Stomach (tissue), 4 donors: ENCODE measurements around the gene FIGLA.

Experiments used
- CTCF ChIP-seq, 7 experiments: fragments of 450-650 bp in 4 of 7; fragments of 200-600 bp in 3 of 7; sonication (generic) in 3 of 7; IDR thresholded peaks; one replicate each; pipeline ENCODE4 v1.5.1; 2016 to 2019; ENCODE audit warnings: antibody characterized with exemption in 7 of 7, control low read depth in 2 of 7, mild to moderate bottlenecking in 1 of 7
- EP300 ChIP-seq: sonication (generic); formaldehyde crosslinking; IDR thresholded peaks from one replicate; pipeline ENCODE4 v1.6.1; 2017; ENCODE audit warnings: antibody characterized with exemption
- POLR2A ChIP-seq, 4 donors: fragments of 450-650 bp; IDR thresholded peaks; one replicate each; pipeline ENCODE4 v1.6.1; 2016; ENCODE audit warnings: antibody characterized with exemption in 4 of 4, control low read depth in 2 of 4, mild to moderate bottlenecking in 1 of 4, moderate library complexity in 1 of 4
- POLR2AphosphoS5 ChIP-seq, 3 donors: sonication (generic); formaldehyde crosslinking; IDR thresholded peaks; one replicate each; pipeline ENCODE4 v1.6.1; 2016; ENCODE audit warnings: antibody characterized with exemption in 3 of 3

- no peak for TF ChIP-seq EP300
- TF ChIP-seq CTCF (IDR thresholded peaks at IDR 0.05): no peak
- TF ChIP-seq POLR2A (IDR thresholded peaks at IDR 0.05): no peak
- no peak for TF ChIP-seq POLR2AphosphoS5 (IDR thresholded peaks at IDR 0.05)
Measured at GRCh38 chr2:70816726-70817125, 26.3 kb upstream of the FIGLA start.
